Skeletal muscle satellite cell (primary cell): Measurements from ENCODE around the gene RIMS3. TPM values are rescaled to one million over a fixed set of nuclear protein-coding genes. Genes with fewer than 3 reads are reported as not detected.

ENCODE experiments used
- H3K27me3 ChIP-seq: 2 replicates; pipeline ENCODE4 v1.7.0; 2013; ENCODE audit warnings: low read length; ENCODE audit not compliant: control insufficient read depth, insufficient read depth
- H3K36me3 ChIP-seq: 2 replicates; pipeline ENCODE4 v1.7.0; 2013; ENCODE audit warnings: mild to moderate bottlenecking, control low read depth, low read length; ENCODE audit not compliant: insufficient read depth
- H3K4me1 ChIP-seq: 2 replicates; pipeline ENCODE4 v1.7.0; 2013; ENCODE audit warnings: low read length; ENCODE audit not compliant: control insufficient read depth, insufficient read depth
- H3K4me2 ChIP-seq: 2 replicates; pipeline ENCODE4 v1.7.0; 2013; ENCODE audit warnings: mild to moderate bottlenecking, low read length
- H3K4me3 ChIP-seq: 2 replicates; pipeline ENCODE4 v1.7.0; 2013; ENCODE audit warnings: low read length
- H3K9ac ChIP-seq: 2 replicates; pipeline ENCODE4 v1.7.0; 2013; ENCODE audit warnings: mild to moderate bottlenecking, low read depth, low read length, moderate library complexity
- H3K9me3 ChIP-seq: replicated peaks from 2 replicates; pipeline ENCODE4 v1.7.0; 2013; ENCODE audit warnings: mild to moderate bottlenecking, control low read depth, low read length
- total RNA-seq: library from RNA; depleted of rRNA; stranded (reverse); fragments of >200 nt; gene quantifications from 2 replicates; pipeline ENCODE4 v1.2.3, GENCODE V29; 2012; rRNA removed

Gene RIMS3
- under 0.01 and 0.22 TPM in 2 replicates for total RNA-seq

DNA sequence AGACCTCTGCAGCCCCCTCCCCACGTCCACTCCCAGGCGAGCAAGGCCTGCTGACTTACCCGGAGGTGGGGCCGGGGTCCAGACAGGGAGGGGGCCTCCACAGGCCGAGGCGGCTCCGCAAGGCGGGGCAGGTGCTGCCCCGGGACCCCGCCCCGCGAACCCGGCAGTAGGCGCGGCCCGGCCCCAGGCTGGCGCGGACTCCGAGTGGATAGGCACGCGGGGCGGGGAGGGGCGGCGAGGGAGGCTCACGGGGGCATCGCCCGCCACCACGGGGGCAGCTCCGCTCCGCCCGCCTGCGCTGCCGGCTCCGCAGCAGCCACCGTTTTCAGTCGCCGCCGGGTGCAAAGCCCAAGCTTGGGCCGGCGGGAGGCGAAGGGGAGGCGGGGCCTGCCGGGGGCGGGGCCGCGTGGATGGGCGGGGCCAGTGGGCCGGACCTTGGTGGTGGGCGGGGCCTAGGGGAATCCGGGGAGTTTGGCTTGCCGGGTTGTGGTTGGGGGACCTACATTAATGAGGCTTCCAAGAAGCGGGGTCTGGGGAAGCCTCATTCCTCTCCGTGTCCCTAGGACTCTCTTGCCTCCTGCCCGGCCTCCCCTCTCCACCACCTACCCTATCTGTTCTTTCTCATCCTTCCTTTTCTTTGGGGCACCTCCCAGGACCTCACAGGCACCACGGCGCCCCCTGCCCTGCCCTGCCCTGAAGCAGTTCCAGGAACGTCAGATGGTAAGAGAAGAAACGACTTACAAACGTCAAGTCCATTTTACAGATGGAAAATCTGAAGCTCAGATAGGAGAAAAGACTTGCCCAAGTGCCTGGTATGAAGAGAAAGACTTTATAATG, at the start of gene RIMS3:
Gene RIMS3 (minus strand): TSS at position 348 of the 837 bp plus-strand sequence. CDS start 23,757 bp downstream, outside the sequence.
- H3K9ac ChIP-seq = no peak within 1 kb of the TSS
- peak within 1 kb of the TSS; percentile 74 for H3K4me2 ChIP-seq
- H3K4me1 ChIP-seq = peaks cover 6% of the 10 kb centered on the region
- no peaks in the 10 kb centered on the region for H3K9me3 ChIP-seq
- H3K4me3 ChIP-seq = peak within 1 kb of the TSS; percentile 69
- no peaks in the 10 kb centered on the region for H3K36me3 ChIP-seq
- peaks cover 61% of the 10 kb centered on the region for H3K27me3 ChIP-seq

DNA sequence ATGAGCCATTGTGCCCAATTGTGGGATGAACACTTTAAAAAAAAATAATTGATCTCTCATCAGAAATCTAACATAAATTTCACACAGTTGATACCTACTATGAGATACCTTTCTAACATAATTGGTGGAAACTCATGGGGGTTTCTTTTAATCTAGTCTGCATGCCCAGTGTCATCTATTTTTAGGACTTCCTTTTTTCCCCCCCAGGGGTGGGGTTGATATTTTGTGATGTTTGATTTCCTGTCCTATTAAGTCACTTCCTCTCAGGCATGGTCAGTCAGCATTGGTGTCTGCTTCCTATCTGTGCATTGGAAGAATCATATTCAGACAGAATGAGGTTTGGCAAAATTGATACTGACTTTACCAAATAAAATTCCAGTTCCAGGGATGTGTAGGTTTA, 47.5 kb upstream of the RIMS3 start:
- H3K4me2 ChIP-seq = no peak overlapping the region
- no peak overlapping the region for H3K9ac ChIP-seq
- no peak overlapping the region for H3K4me3 ChIP-seq
- H3K4me1 ChIP-seq = peaks cover 38% of the 10 kb centered on the region
- no peaks in the 10 kb centered on the region for H3K27me3 ChIP-seq
- H3K36me3 ChIP-seq = no peaks in the 10 kb centered on the region
- H3K9me3 ChIP-seq = no peaks in the 10 kb centered on the region

DNA sequence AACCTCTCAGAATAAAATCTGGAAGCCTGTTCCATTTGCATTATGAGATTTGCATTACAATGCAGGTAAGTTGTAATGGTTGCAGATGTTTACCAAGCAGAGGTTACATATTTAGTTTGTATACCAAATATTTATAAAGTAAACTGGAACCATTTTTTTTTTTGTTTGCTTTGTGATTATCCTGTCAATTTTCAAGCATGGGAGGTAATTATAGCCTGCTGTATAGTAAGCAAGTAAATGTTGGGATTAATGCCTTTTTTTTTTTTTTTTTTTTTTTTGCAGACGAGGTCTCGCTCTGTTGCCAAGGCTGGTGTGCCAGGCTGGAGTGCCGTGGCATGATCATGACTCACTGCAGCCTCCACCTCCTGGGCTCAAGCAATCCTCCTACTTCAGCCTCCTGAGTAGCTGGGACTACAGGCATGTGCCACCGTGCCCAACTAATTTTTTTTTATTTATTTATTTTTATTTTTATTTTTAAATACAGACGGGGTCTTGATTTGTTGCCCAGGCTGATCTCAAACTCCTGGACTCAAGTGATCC, 47.0 kb upstream of the RIMS3 start:
- Histone ChIP-seq H3K4me1 (peaks cover 38% of the 10 kb centered on the region), H3K4me2 (no peak overlapping the region), H3K9ac (no peak overlapping the region), H3K36me3 (no peaks in the 10 kb centered on the region), H3K9me3 (no peaks in the 10 kb centered on the region), H3K27me3 (no peaks in the 10 kb centered on the region), H3K4me3 (no peak overlapping the region)

- no peak overlapping the region for H3K4me3 ChIP-seq
- no peaks in the 10 kb centered on the region for H3K36me3 ChIP-seq
- H3K9me3 ChIP-seq = no peaks in the 10 kb centered on the region
- no peaks in the 10 kb centered on the region for H3K27me3 ChIP-seq
- H3K4me1 ChIP-seq = peaks cover 38% of the 10 kb centered on the region
- peak overlapping the region; percentile 80 for H3K4me2 ChIP-seq
- no peak overlapping the region for H3K9ac ChIP-seq
Measured at GRCh38 chr1:40711465-40712404, 46.3 kb upstream of the RIMS3 start.

- peaks cover 38% of the 10 kb centered on the region for H3K4me1 ChIP-seq
- H3K9ac ChIP-seq = peak overlapping the region; percentile 46
- no peaks in the 10 kb centered on the region for H3K27me3 ChIP-seq
- peak overlapping the region; percentile 73 for H3K4me3 ChIP-seq
- H3K36me3 ChIP-seq = no peaks in the 10 kb centered on the region
- H3K4me2 ChIP-seq = peak overlapping the region; percentile 80
- no peaks in the 10 kb centered on the region for H3K9me3 ChIP-seq
Measured at GRCh38 chr1:40710581-40711315, 45.3 kb upstream of the RIMS3 start.

DNA sequence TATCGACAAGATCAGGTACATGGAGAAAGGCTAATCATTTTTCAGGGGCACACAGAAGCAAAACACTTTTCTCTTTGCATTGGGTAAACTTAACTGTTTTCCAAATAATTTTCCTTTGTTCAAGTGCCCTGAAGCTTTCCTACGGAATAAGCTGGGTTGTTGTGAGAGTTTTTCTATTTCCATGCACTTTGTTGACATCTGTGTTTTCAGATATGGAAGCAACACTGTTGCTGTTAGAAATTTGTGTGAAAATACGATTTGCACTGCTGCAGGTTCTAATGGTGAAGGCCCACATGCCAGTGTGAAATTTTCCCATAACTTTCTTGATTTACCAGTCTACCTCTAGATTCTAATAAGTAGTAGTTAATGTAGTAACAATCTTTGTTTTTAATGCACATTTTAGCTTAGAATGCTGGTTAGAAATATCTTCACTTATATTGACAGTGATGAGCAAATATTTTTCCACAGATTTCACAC, 44.4 kb upstream of the RIMS3 start:
- Histone ChIP-seq H3K4me3 (peak overlapping the region; percentile 73), H3K9me3 (no peaks in the 10 kb centered on the region), H3K9ac (peak overlapping the region; percentile 70), H3K4me1 (peaks cover 38% of the 10 kb centered on the region), H3K4me2 (peak overlapping the region; percentile 80), H3K36me3 (no peaks in the 10 kb centered on the region), H3K27me3 (no peaks in the 10 kb centered on the region)

- Histone ChIP-seq H3K9me3 (no peaks in the 10 kb centered on the region), H3K4me2 (peak overlapping the region; percentile 80), H3K4me1 (peaks cover 38% of the 10 kb centered on the region), H3K4me3 (peak overlapping the region; percentile 73), H3K36me3 (no peaks in the 10 kb centered on the region), H3K27me3 (no peaks in the 10 kb centered on the region), H3K9ac (peak overlapping the region; percentile 70)
Measured at GRCh38 chr1:40709100-40709801, 43.8 kb upstream of the RIMS3 start.

- Histone ChIP-seq H3K27me3 (no peaks in the 10 kb centered on the region), H3K9me3 (no peaks in the 10 kb centered on the region), H3K9ac (peak overlapping the region; percentile 70), H3K4me1 (peaks cover 39% of the 10 kb centered on the region), H3K4me3 (peak overlapping the region; percentile 73), H3K36me3 (no peaks in the 10 kb centered on the region), H3K4me2 (peak overlapping the region; percentile 80)
Measured at GRCh38 chr1:40708750-40709099, 43.2 kb upstream of the RIMS3 start.

- Histone ChIP-seq H3K27me3 (no peaks in the 10 kb centered on the region), H3K9me3 (no peaks in the 10 kb centered on the region), H3K36me3 (no peaks in the 10 kb centered on the region), H3K4me2 (no peak overlapping the region), H3K9ac (no peak overlapping the region), H3K4me3 (no peak overlapping the region), H3K4me1 (peaks cover 31% of the 10 kb centered on the region)
Measured at GRCh38 chr1:40706626-40707025, 41.1 kb upstream of the RIMS3 start.

DNA sequence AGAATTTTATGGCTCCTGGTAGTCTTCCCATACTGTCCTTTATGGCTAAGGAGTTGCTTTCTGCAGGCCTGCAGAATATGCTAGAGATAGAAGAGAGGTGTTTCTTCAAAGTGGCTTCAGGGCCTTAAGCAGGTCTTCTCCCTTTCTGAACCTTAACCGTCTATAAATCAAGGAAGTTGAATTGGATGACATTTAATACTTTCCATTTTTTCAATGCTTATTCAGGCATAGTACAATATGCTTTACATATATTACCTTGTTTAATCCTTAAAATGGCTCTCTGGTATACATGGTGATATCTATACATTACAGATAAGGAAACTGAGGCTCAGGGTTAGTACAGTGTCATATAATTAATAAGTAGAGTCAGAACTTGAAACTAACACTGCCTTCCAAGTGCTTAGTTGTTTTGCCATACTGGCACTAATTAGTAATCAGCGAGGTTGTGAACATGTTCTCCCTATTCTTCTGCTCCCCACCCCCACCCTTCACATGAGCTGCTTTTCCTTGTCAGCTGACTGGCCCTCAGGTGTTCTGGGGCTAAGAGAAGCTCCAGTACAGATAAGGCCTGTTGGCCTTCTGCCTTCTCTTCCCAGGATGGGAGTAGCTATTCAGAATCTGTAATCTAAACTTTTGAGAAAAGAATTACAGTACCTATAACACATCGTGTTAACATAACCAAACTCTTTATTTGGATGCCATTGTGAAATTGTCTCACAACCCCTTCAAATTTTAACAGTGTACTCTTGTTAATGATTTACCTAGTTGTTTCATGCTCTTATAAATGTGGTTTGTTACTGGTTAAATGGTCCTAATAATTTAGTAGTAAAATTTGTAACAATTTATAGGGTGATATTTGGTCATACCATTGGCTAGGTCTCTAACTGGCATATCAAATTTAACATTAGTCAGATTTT, 39.6 kb upstream of the RIMS3 start:
- peaks cover 16% of the 10 kb centered on the region for H3K4me1 ChIP-seq

More for the DNA sequence above, 39.6 kb upstream of the RIMS3 start:
- Histone ChIP-seq H3K9ac (no peak overlapping the region), H3K9me3 (no peaks in the 10 kb centered on the region), H3K36me3 (no peaks in the 10 kb centered on the region), H3K4me3 (no peak overlapping the region), H3K27me3 (no peaks in the 10 kb centered on the region), H3K4me2 (no peak overlapping the region)
